ENCODE results near the gene VPS13D. TPM values are rescaled to one million over a fixed set of nuclear protein-coding genes. Genes with fewer than 3 reads are reported as not detected.

The VPS13D gene
- total RNA-seq, 1 experiment from 2014 or later = 20.2 TPM

DNA sequence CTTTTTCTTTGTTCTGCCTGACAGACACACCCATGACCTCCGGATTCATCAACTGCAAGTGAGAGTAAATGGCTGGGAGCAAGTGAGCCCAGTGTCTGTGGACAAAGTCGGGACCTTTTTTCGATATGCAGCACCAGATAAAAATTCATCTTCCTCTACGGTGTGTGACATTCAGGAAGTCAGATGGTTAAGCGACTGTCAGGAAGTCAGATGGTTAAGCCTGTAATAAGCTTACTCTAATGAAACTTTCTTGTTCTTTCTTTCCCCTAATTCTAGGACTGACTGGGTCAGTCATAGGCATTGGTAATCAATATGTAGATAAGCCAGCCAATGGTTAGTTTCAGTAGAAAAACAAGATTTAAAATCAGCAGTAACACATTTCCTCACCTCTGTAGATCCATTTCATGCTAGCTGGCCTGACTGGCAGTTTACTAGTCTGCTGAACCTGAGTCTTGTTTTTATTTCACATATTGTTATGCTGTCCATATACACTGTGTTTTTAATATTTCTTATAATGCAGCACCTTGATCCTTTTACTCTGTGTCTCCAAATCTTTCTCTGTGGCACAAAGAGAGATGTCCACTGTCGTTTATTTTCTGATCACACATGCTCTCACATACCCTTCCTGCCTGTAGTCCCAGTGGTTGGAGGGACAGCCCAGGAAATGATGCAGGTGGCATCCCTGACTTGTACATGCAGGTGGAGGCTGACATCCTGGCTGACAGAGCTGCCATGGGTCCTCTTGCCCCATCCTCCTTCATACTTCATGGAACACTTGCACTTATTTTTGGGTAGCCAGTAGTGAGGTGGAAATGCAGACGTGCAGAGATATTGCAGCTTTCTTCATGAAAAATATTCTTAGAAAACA lies 115.8 kb downstream of the VPS13D start:
- no peaks in the 10 kb centered on the region for H4K20me1 ChIP-seq (ENCODE audit: control insufficient read depth, insufficient read depth, insufficient read length)
- no peak overlapping the region for H2BK5ac ChIP-seq (ENCODE audit: insufficient read length, low read length)
- H4K8ac ChIP-seq (replicated peaks; ENCODE audit: insufficient read length, low read depth, low read length) = no peak overlapping the region
- no peak for DNase-seq
- no peak overlapping the region for H3K14ac ChIP-seq (ENCODE audit: insufficient read depth, low read length)
- H3K4me3 Mint-ChIP-seq = no peak overlapping the region
- H3K9me3 ChIP-seq (ENCODE audit: control insufficient read depth, low read depth, low read length) = no peaks in the 10 kb centered on the region
- H2BK12ac ChIP-seq (ENCODE audit: insufficient read length, low read depth, low read length) = no peak overlapping the region
- H3K18ac ChIP-seq (ENCODE audit: insufficient read length, low read depth, low read length) = no peak overlapping the region
- TF ChIP-seq, protein P1, sequence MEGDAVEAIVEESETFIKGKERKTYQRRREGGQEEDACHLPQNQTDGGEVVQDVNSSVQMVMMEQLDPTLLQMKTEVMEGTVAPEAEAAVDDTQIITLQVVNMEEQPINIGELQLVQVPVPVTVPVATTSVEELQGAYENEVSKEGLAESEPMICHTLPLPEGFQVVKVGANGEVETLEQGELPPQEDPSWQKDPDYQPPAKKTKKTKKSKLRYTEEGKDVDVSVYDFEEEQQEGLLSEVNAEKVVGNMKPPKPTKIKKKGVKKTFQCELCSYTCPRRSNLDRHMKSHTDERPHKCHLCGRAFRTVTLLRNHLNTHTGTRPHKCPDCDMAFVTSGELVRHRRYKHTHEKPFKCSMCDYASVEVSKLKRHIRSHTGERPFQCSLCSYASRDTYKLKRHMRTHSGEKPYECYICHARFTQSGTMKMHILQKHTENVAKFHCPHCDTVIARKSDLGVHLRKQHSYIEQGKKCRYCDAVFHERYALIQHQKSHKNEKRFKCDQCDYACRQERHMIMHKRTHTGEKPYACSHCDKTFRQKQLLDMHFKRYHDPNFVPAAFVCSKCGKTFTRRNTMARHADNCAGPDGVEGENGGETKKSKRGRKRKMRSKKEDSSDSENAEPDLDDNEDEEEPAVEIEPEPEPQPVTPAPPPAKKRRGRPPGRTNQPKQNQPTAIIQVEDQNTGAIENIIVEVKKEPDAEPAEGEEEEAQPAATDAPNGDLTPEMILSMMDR (conservative IDR thresholded peaks at IDR 0.05) = no peak
- H3K9ac ChIP-seq (ENCODE audit: extremely low read depth, insufficient read length, low read length) = no peak overlapping the region
- H2BK20ac ChIP-seq (ENCODE audit: low read depth, low read length, poor library complexity, severe bottlenecking) = no peak overlapping the region
- no peak overlapping the region for H3K27ac ChIP-seq (ENCODE audit: insufficient read length, low read depth, low read length)
- H3K79me2 ChIP-seq (ENCODE audit: insufficient read depth, low read length) = no peaks in the 10 kb centered on the region
- H3K27ac Mint-ChIP-seq = peak overlapping the region in 1 of 3 experiments; percentile 62; a peak in 2 of 7 replicates
- no peak overlapping the region for H4K91ac ChIP-seq (ENCODE audit: insufficient read length, low read depth, low read length)
- H4K5ac ChIP-seq (ENCODE audit: insufficient read length, low read depth, low read length) = peak overlapping the region; percentile 90
- H2BK15ac ChIP-seq (ENCODE audit: low read depth, low read length) = no peak overlapping the region
- peaks cover 2% of the 10 kb centered on the region for H3K23me2 ChIP-seq (ENCODE audit: insufficient read length, low read depth, low read length, poor library complexity, severe bottlenecking)
- H3K56ac ChIP-seq (ENCODE audit: insufficient read length, low read depth, low read length) = no peak overlapping the region
- WGBS (ENCODE audit: extremely low coverage, insufficient read length, low lambda C conversion rate) = no CpG with 5 or more reads among the region's 7 CpGs
- H3K4me2 ChIP-seq (ENCODE audit: insufficient read depth, insufficient read length, low read length) = no peak overlapping the region
- H3K4me1 ChIP-seq (ENCODE audit: insufficient read depth, low read length) = no peaks in the 10 kb centered on the region
- H2AK5ac ChIP-seq (ENCODE audit: insufficient read length, low read length) = no peak overlapping the region
- no peak overlapping the region for H2AFZ ChIP-seq (ENCODE audit: low read length)
- H2BK120ac ChIP-seq (ENCODE audit: low read depth, low read length, poor library complexity, severe bottlenecking) = no peak overlapping the region
- H3K36me3 Mint-ChIP-seq (ENCODE audit: insufficient read depth in 1 of 3, low read depth in 3 of 3) = peaks cover 18 to 44% (median 34%) of the 10 kb centered on the region in 3 experiments
- peaks cover 5 to 17% of the 10 kb centered on the region in 2 experiments for H3K4me1 Mint-ChIP-seq
- no peaks in the 10 kb centered on the region for H3K27me3 ChIP-seq (ENCODE audit: insufficient read depth, low read length)
- H3T11ph ChIP-seq (ENCODE audit: low read length) = no peak overlapping the region
- H3K23ac ChIP-seq (ENCODE audit: insufficient read length, low read depth, low read length) = no peak overlapping the region
- H3K79me1 ChIP-seq (ENCODE audit: insufficient read depth, low read depth, low read length, poor library complexity, severe bottlenecking) = no peaks in the 10 kb centered on the region
- no peaks in the 10 kb centered on the region for H3K27me3 Mint-ChIP-seq (ENCODE audit: low read depth)
- H3K4ac ChIP-seq (ENCODE audit: low read depth, low read length) = no peak overlapping the region
- H3K9me3 Mint-ChIP-seq = no peaks in the 10 kb centered on the region

Measured in H9 (cell line).